Measurements from ENCODE around the gene IMPA2. TPM values are rescaled to one million over a fixed set of nuclear protein-coding genes. Genes with fewer than 3 reads are reported as not detected.

The IMPA2 gene
- total and polyA plus RNA-seq, 2 of the 13 experiments (the other 11 are each of a cell fraction or from before 2014, with no cell fraction given) = 37.8 to 71.8 TPM

DNA sequence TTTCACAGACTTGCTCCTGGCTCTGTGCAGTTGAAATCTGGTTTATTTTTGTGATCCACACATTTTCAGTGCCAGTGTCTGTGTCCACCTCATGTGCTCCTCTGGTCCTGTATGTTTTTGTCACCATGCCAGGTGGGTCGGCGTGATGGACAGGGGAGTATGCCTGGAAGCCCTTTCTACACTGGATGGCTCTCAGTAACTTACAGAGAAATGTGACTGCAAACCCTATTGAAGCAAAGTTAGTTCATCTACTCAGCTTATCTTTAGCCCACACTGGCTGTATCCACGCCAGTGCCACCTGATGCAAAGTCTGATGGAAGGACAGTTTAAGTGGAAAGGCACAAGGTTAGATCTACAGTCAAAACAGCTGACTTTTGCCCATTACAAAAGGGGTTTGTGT lies 4.3 kb downstream of the IMPA2 start:
- Histone ChIP-seq H3K9ac (ENCODE audit: insufficient read depth, low read depth, low read length) (no peak overlapping the region), H3K4me3 (replicated peaks in 1 of 3; ENCODE audit: insufficient read depth in 1 of 3, low read depth in 2 of 3, low read length in 3 of 3) (no peak overlapping the region), H3K27ac (ENCODE audit: extremely low read length, insufficient read depth, low read length) (no peak overlapping the region), H3K4me1 (ENCODE audit: insufficient read depth, low read length) (peaks cover 73% of the 10 kb centered on the region), H3K36me3 (replicated peaks in 1 of 2; ENCODE audit: control insufficient read depth in 1 of 2, insufficient read depth in 2 of 2, low read length in 2 of 2) (peaks cover 0 to 7% of the 10 kb centered on the region in 2 experiments; a peak in 2 of 5 replicates), H4K20me1 (ENCODE audit: insufficient read depth, low read length) (peaks cover 5% of the 10 kb centered on the region; the same call in 1 of the 2 replicates), H2AFZ (ENCODE audit: low read length) (no peak overlapping the region), H3K27me3 (ENCODE audit: control insufficient read depth in 1 of 2, insufficient read depth in 2 of 2, low read length in 2 of 2) (no peaks in the 10 kb centered on the region), H3K4me2 (ENCODE audit: low read depth, low read length) (no peak overlapping the region), H3K9me3 (ENCODE audit: low read length) (no peaks in the 10 kb centered on the region), H3K79me2 (ENCODE audit: insufficient read depth, low read length) (peaks cover 50% of the 10 kb centered on the region)
- TF ChIP-seq, protein P1, sequence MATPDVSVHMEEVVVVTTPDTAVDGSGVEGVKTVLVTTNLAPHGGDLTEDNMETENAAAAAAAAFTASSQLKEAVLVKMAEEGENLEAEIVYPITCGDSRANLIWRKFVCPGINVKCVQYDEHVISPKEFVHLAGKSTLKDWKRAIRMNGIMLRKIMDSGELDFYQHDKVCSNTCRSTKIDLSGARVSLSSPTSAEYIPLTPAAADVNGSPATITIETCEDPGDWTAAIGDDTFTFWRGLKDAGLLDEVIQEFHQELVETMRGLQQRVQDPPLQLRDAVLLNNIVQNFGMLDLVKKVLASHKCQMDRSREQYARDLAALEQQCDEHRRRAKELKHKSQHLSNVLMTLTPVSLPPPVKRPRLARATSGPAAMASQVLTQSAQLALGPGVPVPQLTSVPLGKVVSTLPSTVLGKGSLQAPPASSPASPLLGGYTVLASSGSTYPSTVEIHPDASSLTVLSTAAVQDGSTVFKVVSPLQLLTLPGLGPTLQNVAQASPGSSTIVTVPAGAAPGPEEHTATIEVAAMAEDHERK (CRISPR knock-in tag; IDR thresholded peaks at IDR 0.05; ENCODE audit: low read depth) = no peak
- TF ChIP-seq, protein P2, sequence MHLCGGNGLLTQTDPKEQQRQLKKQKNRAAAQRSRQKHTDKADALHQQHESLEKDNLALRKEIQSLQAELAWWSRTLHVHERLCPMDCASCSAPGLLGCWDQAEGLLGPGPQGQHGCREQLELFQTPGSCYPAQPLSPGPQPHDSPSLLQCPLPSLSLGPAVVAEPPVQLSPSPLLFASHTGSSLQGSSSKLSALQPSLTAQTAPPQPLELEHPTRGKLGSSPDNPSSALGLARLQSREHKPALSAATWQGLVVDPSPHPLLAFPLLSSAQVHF (CRISPR knock-in tag; IDR thresholded peaks at IDR 0.05) = no peak
- no peak for TF ChIP-seq HNRNPH1 (optimal IDR thresholded peaks at IDR 0.05; ENCODE audit: low read depth, low read length)
- TF ChIP-seq ZNF180 (CRISPR knock-in tag; IDR thresholded peaks at IDR 0.05; ENCODE audit: borderline replicate concordance, low read depth) = no peak
- TF ChIP-seq, protein P3, sequence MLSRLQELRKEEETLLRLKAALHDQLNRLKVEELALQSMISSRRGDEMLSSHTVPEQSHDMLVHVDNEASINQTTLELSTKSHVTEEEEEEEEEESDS (CRISPR knock-in tag; IDR thresholded peaks at IDR 0.05; ENCODE audit: borderline replicate concordance) = no peak
- no peak for TF ChIP-seq NFE2L1 (CRISPR knock-in tag; IDR thresholded peaks at IDR 0.05; ENCODE audit: borderline replicate concordance)
- TF ChIP-seq GTF2F1 (IDR thresholded peaks at IDR 0.05; ENCODE audit: low read length) = no peak
- no peak for TF ChIP-seq SMC3 (IDR thresholded peaks at IDR 0.05; ENCODE audit: low read length)
- TF ChIP-seq MZF1 (CRISPR knock-in tag; IDR thresholded peaks at IDR 0.05; ENCODE audit: borderline replicate concordance) = no peak
- TF ChIP-seq ZNF30 (CRISPR knock-in tag; IDR thresholded peaks at IDR 0.05) = no peak
- no peak for TF ChIP-seq XRCC5 (optimal IDR thresholded peaks at IDR 0.05; ENCODE audit: low read length)
- no peak for TF ChIP-seq RCOR2 (CRISPR knock-in tag; IDR thresholded peaks at IDR 0.05)
- no peak for TF ChIP-seq IKZF4 (CRISPR knock-in tag; IDR thresholded peaks at IDR 0.05; ENCODE audit: borderline replicate concordance, low read depth, not compliant biosample characterization)
- no peak for TF ChIP-seq FOXK1 (CRISPR knock-in tag; IDR thresholded peaks at IDR 0.05; ENCODE audit: borderline replicate concordance, low read depth)
- TF ChIP-seq ZNF337 (CRISPR knock-in tag; IDR thresholded peaks at IDR 0.05; ENCODE audit: borderline replicate concordance, low read depth) = no peak
- TF ChIP-seq, protein P4, sequence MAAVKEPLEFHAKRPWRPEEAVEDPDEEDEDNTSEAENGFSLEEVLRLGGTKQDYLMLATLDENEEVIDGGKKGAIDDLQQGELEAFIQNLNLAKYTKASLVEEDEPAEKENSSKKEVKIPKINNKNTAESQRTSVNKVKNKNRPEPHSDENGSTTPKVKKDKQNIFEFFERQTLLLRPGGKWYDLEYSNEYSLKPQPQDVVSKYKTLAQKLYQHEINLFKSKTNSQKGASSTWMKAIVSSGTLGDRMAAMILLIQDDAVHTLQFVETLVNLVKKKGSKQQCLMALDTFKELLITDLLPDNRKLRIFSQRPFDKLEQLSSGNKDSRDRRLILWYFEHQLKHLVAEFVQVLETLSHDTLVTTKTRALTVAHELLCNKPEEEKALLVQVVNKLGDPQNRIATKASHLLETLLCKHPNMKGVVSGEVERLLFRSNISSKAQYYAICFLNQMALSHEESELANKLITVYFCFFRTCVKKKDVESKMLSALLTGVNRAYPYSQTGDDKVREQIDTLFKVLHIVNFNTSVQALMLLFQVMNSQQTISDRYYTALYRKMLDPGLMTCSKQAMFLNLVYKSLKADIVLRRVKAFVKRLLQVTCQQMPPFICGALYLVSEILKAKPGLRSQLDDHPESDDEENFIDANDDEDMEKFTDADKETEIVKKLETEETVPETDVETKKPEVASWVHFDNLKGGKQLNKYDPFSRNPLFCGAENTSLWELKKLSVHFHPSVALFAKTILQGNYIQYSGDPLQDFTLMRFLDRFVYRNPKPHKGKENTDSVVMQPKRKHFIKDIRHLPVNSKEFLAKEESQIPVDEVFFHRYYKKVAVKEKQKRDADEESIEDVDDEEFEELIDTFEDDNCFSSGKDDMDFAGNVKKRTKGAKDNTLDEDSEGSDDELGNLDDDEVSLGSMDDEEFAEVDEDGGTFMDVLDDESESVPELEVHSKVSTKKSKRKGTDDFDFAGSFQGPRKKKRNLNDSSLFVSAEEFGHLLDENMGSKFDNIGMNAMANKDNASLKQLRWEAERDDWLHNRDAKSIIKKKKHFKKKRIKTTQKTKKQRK (IDR thresholded peaks at IDR 0.05; ENCODE audit: low read length) = no peak
- TF ChIP-seq KAT7 (CRISPR knock-in tag; IDR thresholded peaks at IDR 0.05; ENCODE audit: borderline replicate concordance) = no peak
- no peak for TF ChIP-seq MAF1 (CRISPR knock-in tag; IDR thresholded peaks at IDR 0.05; ENCODE audit: borderline replicate concordance)
- POLR2A ChIA-PET = interaction anchor here (1.6 kb wide), 1 partner anchor 10 kb away, joined by 12 read pairs; no protein-coding TSS in a partner anchor
- intact Hi-C loops (cut with micrococcal nuclease; ENCODE audit: unreplicated experiment) (no loop called here), in situ Hi-C loops (cut with HindIII; ENCODE audit: extremely low pct_ligation_motif_present, low pct_unique_long_range_greater_than_20kb) (no loop called here)
- no peak for FAIRE-seq
- no peak for DNase-seq (ENCODE audit: low spot score)
- CTCF ChIA-PET (ENCODE audit: low intra/inter-chr PET ratio, low total read pairs) = no interaction called here
- no peak for ATAC-seq
- BruUV-seq (replicated peaks) = no TSS peak
- 89% methylated on average over 3 of the region's 3 CpGs for WGBS (ENCODE audit: low lambda C conversion rate)

Measured in HepG2 (cell line).